HEK293 (cell line): ENCODE data around the gene ACTN4.
A peak's percentile ranks its signal among the peaks of the same experiment; 100 is the strongest.

ENCODE experiments used
- BCL11B ChIP-seq: fragments of 450-650 bp; formaldehyde crosslinking; IDR thresholded peaks from 2 replicates; pipeline ENCODE4 v1.5.1; 2016; ENCODE audit warnings: low read depth, missing biosample characterization, missing genetic modification characterization
- KLF10 ChIP-seq: fragments of 450-650 bp; IDR thresholded peaks from 2 replicates; pipeline ENCODE4 v1.5.1; 2018; ENCODE audit warnings: missing biosample characterization, mild to moderate bottlenecking, missing genetic modification characterization
- KLF7 ChIP-seq: fragments of 450-650 bp; formaldehyde crosslinking; IDR thresholded peaks from 2 replicates; pipeline ENCODE4 v1.5.1; 2016; ENCODE audit warnings: missing biosample characterization, missing genetic modification characterization, borderline replicate concordance
- OVOL3 ChIP-seq: fragments of 450-650 bp; formaldehyde crosslinking; IDR thresholded peaks from 2 replicates; pipeline ENCODE4 v1.5.1; 2016; ENCODE audit warnings: missing biosample characterization, missing genetic modification characterization
- PRDM1 ChIP-seq: fragments of 450-650 bp; formaldehyde crosslinking; IDR thresholded peaks from 2 replicates; pipeline ENCODE4; 2016; ENCODE audit warnings: missing biosample characterization, missing genetic modification characterization
- SALL2 ChIP-seq: fragments of 450-650 bp; formaldehyde crosslinking; IDR thresholded peaks from 2 replicates; pipeline ENCODE4 v1.5.0; 2017; ENCODE audit warnings: missing biosample characterization, mild to moderate bottlenecking, missing genetic modification characterization, borderline replicate concordance
- SCRT1 ChIP-seq: fragments of 450-650 bp; formaldehyde crosslinking; IDR thresholded peaks from 2 replicates; pipeline ENCODE4 v1.5.1; 2016; ENCODE audit warnings: missing biosample characterization, missing genetic modification characterization, borderline replicate concordance
- SCRT2 ChIP-seq: fragments of 450-650 bp; formaldehyde crosslinking; IDR thresholded peaks from 2 replicates; pipeline ENCODE4 v1.5.1; 2016; ENCODE audit warnings: missing biosample characterization, missing genetic modification characterization
- SETDB1 ChIP-seq: IDR thresholded peaks from one replicate; pipeline ENCODE4 v1.6.1; 2017; ENCODE audit warnings: mild to moderate bottlenecking, low read length, moderate library complexity, mixed read lengths; ENCODE audit not compliant: insufficient read length
- SP3 ChIP-seq: fragments of 450-650 bp; formaldehyde crosslinking; IDR thresholded peaks from 2 replicates; pipeline ENCODE4 v1.5.1; 2016; ENCODE audit warnings: missing biosample characterization, missing genetic modification characterization
- TCF7L2 ChIP-seq: IDR thresholded peaks from 2 replicates; pipeline ENCODE4 v1.6.1; 2011; ENCODE audit warnings: low read depth, mild to moderate bottlenecking, inconsistent platforms, low read length, moderate library complexity, borderline replicate concordance
- ZBTB21 ChIP-seq: fragments of 450-650 bp; formaldehyde crosslinking; IDR thresholded peaks from 2 replicates; pipeline ENCODE4 v1.5.1; 2017; ENCODE audit warnings: missing biosample characterization, missing genetic modification characterization
- ZEB2 ChIP-seq: fragments of 450-650 bp; formaldehyde crosslinking; IDR thresholded peaks from 2 replicates; pipeline ENCODE4 v1.5.1; 2016; ENCODE audit warnings: missing biosample characterization, missing genetic modification characterization
- ZNF112 ChIP-seq: fragments of 450-650 bp; formaldehyde crosslinking; IDR thresholded peaks from 2 replicates; pipeline ENCODE4 v1.5.0; 2017; ENCODE audit warnings: missing biosample characterization, missing genetic modification characterization
- ZNF132 ChIP-seq: fragments of 450-650 bp; formaldehyde crosslinking; IDR thresholded peaks from 2 replicates; pipeline ENCODE4 v1.5.1; 2017; ENCODE audit warnings: missing biosample characterization, missing genetic modification characterization, borderline replicate concordance
- ZNF169 ChIP-seq: fragments of 450-650 bp; formaldehyde crosslinking; IDR thresholded peaks from 2 replicates; pipeline ENCODE4 v1.5.1; 2016; ENCODE audit warnings: missing biosample characterization, missing genetic modification characterization
- ZNF184 ChIP-seq: fragments of 450-650 bp; IDR thresholded peaks from 2 replicates; pipeline ENCODE4 v1.5.1; 2018; ENCODE audit warnings: missing biosample characterization, mild to moderate bottlenecking, missing genetic modification characterization
- ZNF23 ChIP-seq: fragments of 450-650 bp; formaldehyde crosslinking; IDR thresholded peaks from 2 replicates; pipeline ENCODE4 v1.5.1; 2016; ENCODE audit warnings: missing biosample characterization, missing genetic modification characterization, borderline replicate concordance
- ZNF280D ChIP-seq: fragments of 450-650 bp; formaldehyde crosslinking; IDR thresholded peaks from 2 replicates; pipeline ENCODE4 v1.5.1; 2016; ENCODE audit warnings: missing biosample characterization, missing genetic modification characterization
- ZNF302 ChIP-seq: fragments of 450-650 bp; formaldehyde crosslinking; IDR thresholded peaks from 2 replicates; pipeline ENCODE4 v1.5.1; 2016; ENCODE audit warnings: missing biosample characterization, missing genetic modification characterization, low read depth
- ZNF350 ChIP-seq: fragments of 450-650 bp; formaldehyde crosslinking; IDR thresholded peaks from 2 replicates; pipeline ENCODE4 v1.5.0; 2017; ENCODE audit warnings: missing biosample characterization, mild to moderate bottlenecking, missing genetic modification characterization
- ZNF362 ChIP-seq: fragments of 450-650 bp; formaldehyde crosslinking; IDR thresholded peaks from 2 replicates; pipeline ENCODE4 v1.5.1; 2016; ENCODE audit warnings: missing biosample characterization, missing genetic modification characterization
- ZNF449 ChIP-seq: fragments of 450-650 bp; formaldehyde crosslinking; IDR thresholded peaks from 2 replicates; pipeline ENCODE4 v1.5.1; 2017; ENCODE audit warnings: missing biosample characterization, mild to moderate bottlenecking, missing genetic modification characterization, moderate library complexity
- ZNF529 ChIP-seq: fragments of 450-650 bp; formaldehyde crosslinking; IDR thresholded peaks from 2 replicates; pipeline ENCODE4 v1.5.1; 2017; ENCODE audit warnings: missing genetic modification characterization, missing biosample characterization; ENCODE audit not compliant: insufficient replicate concordance
- ZNF561 ChIP-seq: fragments of 450-650 bp; IDR thresholded peaks from 2 replicates; pipeline ENCODE4 v1.5.1; 2018; ENCODE audit warnings: missing biosample characterization, missing genetic modification characterization, borderline replicate concordance
- ZNF571 ChIP-seq: fragments of 450-650 bp; formaldehyde crosslinking; IDR thresholded peaks from 2 replicates; pipeline ENCODE4 v1.5.0; 2017; ENCODE audit warnings: missing biosample characterization, missing genetic modification characterization
- ZNF658 ChIP-seq: fragments of 450-650 bp; formaldehyde crosslinking; IDR thresholded peaks from 2 replicates; pipeline ENCODE4; 2016; ENCODE audit warnings: missing biosample characterization, missing genetic modification characterization
- ZNF664 ChIP-seq: fragments of 450-650 bp; formaldehyde crosslinking; IDR thresholded peaks from 2 replicates; pipeline ENCODE4 v1.5.1; 2016; ENCODE audit warnings: missing biosample characterization, missing genetic modification characterization
- ZNF704 ChIP-seq: fragments of 450-650 bp; formaldehyde crosslinking; IDR thresholded peaks from 2 replicates; pipeline ENCODE4 v1.5.1; 2016; ENCODE audit warnings: missing biosample characterization, missing genetic modification characterization
- ZNF76 ChIP-seq: fragments of 450-650 bp; formaldehyde crosslinking; IDR thresholded peaks from 2 replicates; pipeline ENCODE4; 2016; ENCODE audit warnings: low read depth, missing biosample characterization, missing genetic modification characterization, borderline replicate concordance
- ZNF791 ChIP-seq: fragments of 450-650 bp; formaldehyde crosslinking; IDR thresholded peaks from 2 replicates; pipeline ENCODE4 v1.5.1; 2016; ENCODE audit warnings: missing biosample characterization, missing genetic modification characterization
- ZNF843 ChIP-seq: fragments of 450-650 bp; formaldehyde crosslinking; IDR thresholded peaks from 2 replicates; pipeline ENCODE4 v1.5.1; 2016; ENCODE audit warnings: missing biosample characterization, missing genetic modification characterization
- TF ChIP-seq, protein P1 (sequence below): fragments of 450-650 bp; formaldehyde crosslinking; IDR thresholded peaks from 2 replicates; pipeline ENCODE4 v1.5.1; 2016; ENCODE audit warnings: missing biosample characterization, missing genetic modification characterization

The ACTN4 gene

GRCh38 chr19:38766276-38767047, 119.0 kb downstream of the ACTN4 start (continued):
- no peak for TF ChIP-seq ZNF132 (tag by site-specific recombination)
- TF ChIP-seq, protein P1, sequence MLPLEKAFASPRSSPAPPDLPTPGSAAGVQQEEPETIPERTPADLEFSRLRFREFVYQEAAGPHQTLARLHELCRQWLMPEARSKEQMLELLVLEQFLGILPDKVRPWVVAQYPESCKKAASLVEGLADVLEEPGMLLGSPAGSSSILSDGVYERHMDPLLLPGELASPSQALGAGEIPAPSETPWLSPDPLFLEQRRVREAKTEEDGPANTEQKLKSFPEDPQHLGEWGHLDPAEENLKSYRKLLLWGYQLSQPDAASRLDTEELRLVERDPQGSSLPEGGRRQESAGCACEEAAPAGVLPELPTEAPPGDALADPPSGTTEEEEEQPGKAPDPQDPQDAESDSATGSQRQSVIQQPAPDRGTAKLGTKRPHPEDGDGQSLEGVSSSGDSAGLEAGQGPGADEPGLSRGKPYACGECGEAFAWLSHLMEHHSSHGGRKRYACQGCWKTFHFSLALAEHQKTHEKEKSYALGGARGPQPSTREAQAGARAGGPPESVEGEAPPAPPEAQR (tag by site-specific recombination) = no peak
- TF ChIP-seq TCF7L2 = no peak
- 0 out of 2 replicates have a peak, but pooled peaks have one; percentile 55 for TF ChIP-seq OVOL3
- TF ChIP-seq SETDB1 = no peak
- TF ChIP-seq ZEB2 (tag by site-specific recombination) = no peak
- TF ChIP-seq ZNF664 (tag by site-specific recombination) = peak; percentile 94
- no peak for TF ChIP-seq ZNF658 (tag by site-specific recombination)
- no peak for TF ChIP-seq ZNF843 (tag by site-specific recombination)
- no peak for TF ChIP-seq ZNF350 (tag by site-specific recombination)
- TF ChIP-seq KLF10 (tag by site-specific recombination) = no peak
- TF ChIP-seq ZNF280D = no peak
- peak; percentile 92 for TF ChIP-seq SCRT2
- no peak for TF ChIP-seq ZNF76
- TF ChIP-seq SP3 (tag by site-specific recombination) = peak; percentile 39; the same call in 1 of the 2 replicates
- TF ChIP-seq KLF7 (tag by site-specific recombination) = peak; percentile 63; the same call in 1 of the 2 replicates
- TF ChIP-seq ZNF23 (tag by site-specific recombination) = no peak
- TF ChIP-seq ZNF184 (tag by site-specific recombination) = no peak
- TF ChIP-seq ZNF561 (tag by site-specific recombination) = no peak
- TF ChIP-seq ZNF362 (tag by site-specific recombination) = no peak
- no peak for TF ChIP-seq BCL11B (tag by site-specific recombination)
- 0 out of 2 replicates have a peak, but pooled peaks have one; percentile 24 for TF ChIP-seq ZNF302
- no peak for TF ChIP-seq ZNF112 (tag by site-specific recombination)
- no peak for TF ChIP-seq ZNF449 (tag by site-specific recombination)
- TF ChIP-seq SALL2 (tag by site-specific recombination) = no peak
- TF ChIP-seq ZNF791 (tag by site-specific recombination) = peak; percentile 83
- peak; percentile 82 for TF ChIP-seq ZBTB21 (tag by site-specific recombination)
- peak; percentile 81 for TF ChIP-seq ZNF529 (tag by site-specific recombination)
- TF ChIP-seq SCRT1 (tag by site-specific recombination) = peak; percentile 58; the same call in 1 of the 2 replicates
- no peak for TF ChIP-seq ZNF571 (tag by site-specific recombination)
- 0 out of 2 replicates have a peak, but pooled peaks have one; percentile 68 for TF ChIP-seq ZNF704
- TF ChIP-seq ZNF169 = no peak
- TF ChIP-seq PRDM1 (tag by site-specific recombination) = no peak
